Ureter (tissue), 1 donor: ENCODE data around the gene SORCS2. TPM values are rescaled to one million over a fixed set of nuclear protein-coding genes. Genes with fewer than 3 reads are reported as not detected.

Experiments used
- DNase-seq: peaks from one replicate; pipeline ENCODE4 v3.0.0-alpha.2; 2020; ENCODE audit warnings: low spot score
- total RNA-seq: library from RNA; stranded (reverse); gene quantifications from one replicate; pipeline ENCODE4 v1.2.4, GENCODE V29; 2023
- donor health status: DM: yes; HTN: yes; CAD: no.

The SORCS2 gene
- total RNA-seq, 1 donor from 2014 or later: 2.8 TPM

DNA sequence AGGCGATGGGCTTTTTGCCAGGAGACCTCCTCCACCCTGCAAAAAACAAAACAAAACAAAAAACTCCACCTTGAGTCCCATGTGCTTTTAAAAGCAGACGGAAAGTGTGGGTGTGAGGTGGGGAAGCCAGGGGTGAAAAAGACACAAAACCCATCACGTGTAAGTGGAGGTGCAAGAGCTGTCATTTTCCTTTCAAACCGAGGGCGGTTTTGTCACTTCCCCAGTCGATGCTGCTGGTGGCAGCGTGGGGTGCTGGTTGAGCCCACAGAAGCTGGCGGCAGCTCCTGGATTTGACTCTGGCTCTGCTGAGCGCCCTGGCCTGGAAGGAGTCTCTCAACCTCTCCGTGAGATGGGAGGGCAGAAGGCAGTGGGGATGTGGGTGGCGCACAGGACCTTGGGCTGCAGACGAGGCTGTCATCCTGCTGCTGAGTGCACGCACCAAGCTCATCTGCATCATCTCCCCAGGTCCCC lies 132.3 kb downstream of the SORCS2 start:
- no peak for DNase-seq

DNA sequence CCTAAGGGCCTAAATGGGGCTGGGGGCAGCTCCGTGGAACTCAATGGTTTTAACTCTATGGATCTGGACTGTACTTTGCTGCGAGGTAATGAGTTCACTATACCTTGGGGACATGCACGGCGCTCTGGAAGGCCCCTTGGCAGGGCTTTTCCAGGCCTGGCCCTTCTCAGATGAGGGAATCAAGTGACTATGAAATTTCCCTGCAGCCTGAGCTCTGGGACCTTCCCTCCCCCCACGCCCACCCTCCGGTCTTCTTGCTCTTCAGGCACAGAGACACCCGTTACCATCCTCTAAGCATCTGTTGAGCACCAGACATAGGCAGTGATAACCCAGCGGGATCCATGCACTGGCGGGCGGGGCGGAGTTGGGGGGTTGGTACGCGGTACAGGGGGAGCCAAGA lies 133.2 kb downstream of the SORCS2 start:
- DNase-seq: no peak

DNA sequence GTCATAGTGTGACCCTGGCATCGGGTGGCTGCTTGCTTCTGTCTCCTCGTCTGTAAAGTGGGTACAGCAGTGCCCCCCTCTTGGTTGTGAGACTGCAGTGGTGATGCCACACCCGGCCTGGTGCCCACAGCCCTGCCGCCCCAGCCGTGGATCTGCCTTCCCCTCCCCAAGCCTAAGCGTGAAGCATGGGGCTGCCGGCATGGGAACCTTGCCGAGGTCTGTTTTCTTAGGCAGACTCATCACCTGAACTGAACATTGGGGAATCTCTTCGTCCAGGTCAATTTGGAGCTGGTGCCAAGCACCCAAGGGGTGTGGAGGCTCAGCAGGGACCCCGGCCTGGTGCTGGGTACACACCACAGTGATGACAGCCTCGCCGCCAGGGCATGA lies 134.0 kb downstream of the SORCS2 start:
- DNase-seq: no peak

DNA sequence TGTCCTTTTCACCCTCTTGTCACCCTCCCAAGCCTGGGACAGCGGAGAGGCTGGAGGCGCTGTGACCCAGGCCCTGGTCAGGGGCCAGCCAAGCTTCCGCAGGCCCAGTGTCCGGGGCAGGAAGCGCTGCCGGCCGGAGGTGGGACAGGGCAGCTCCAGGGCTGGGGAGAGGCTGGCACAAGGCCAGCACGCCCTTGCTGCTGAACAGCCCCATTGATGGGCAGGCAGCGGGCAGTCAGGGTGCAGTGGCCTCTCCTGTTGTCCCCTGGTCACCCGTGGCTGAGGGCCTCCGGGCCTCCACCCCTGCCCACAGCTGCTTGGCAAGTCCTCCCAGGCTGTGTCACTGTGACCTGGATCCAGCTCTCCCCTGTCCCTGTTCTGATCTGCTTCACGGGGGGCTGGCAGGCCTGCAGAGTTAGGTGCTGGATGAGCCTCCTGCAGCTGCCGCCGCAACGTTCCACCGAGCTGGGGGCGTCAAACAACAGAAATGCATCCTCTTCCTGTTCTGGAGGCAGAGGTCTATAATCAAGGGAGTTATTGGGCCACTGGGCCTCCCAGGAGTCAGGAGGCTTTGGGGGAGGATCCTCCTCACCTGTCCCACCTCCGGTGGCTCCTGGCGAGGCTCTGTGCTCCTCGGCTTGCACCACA lies 134.5 kb downstream of the SORCS2 start:
- no peak for DNase-seq

DNA sequence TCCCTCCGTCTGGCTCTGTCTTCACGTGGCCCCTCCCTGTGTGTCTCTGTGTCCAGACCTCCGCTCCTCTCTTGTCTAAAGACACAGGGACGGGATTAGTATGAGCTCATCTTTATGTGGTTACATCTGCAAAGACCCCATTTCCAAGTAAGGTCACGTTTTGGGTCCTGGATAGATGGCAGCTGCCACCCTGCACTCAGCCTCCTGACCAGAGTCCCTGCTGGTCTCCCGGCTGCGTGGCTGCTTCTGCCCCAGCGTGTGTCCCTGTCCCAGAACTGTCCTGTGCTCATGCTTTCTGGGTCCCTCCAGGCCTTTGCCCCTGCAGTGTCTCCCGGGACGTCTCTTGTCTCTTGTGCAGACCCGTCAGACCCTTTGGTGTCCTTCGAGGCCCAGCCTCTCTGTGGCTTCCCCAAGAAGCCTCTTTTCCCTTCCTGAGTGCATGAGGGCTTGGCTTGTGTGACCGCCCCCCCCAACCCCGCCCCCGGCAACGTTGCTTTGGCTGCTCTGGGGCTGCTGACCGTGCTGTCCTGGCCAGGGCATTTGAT lies 135.1 kb downstream of the SORCS2 start:
- DNase-seq: no peak

DNA sequence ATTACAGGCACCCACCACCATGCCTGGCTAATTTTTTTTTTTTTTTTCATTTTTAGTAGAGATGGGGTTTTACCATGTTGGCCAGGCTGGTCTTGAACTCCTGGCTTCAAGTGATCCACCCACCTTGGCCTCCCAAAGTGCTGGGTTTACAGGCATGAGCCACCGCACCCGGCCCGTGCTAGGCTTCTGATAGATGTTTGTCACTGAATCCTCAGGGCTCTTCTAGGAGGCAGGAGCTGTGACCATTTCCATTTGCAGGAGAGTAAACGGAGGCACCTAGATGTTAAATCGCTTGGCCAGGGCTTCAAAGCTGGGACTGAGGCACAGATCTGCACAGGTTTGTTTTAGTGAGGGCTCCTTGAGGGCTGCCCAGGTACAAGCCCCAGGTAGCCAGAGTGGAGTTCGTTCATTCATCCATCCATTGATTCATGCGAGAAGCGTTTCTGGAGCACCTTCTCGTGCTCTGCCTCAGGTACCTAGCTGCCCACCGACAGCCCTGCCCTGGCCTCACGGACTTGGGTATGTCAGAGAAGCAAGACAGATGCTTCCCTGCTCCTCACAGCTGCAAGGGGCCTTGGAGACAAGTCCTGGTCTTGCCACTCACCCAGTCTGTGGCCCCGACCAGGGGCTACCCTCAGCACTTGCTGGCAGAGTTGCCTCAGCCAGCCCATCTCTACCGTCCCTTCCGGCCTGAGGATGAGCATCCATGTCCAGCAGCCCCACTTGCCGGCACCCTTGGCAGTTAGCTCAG lies 136.0 kb downstream of the SORCS2 start:
- no peak for DNase-seq

DNA sequence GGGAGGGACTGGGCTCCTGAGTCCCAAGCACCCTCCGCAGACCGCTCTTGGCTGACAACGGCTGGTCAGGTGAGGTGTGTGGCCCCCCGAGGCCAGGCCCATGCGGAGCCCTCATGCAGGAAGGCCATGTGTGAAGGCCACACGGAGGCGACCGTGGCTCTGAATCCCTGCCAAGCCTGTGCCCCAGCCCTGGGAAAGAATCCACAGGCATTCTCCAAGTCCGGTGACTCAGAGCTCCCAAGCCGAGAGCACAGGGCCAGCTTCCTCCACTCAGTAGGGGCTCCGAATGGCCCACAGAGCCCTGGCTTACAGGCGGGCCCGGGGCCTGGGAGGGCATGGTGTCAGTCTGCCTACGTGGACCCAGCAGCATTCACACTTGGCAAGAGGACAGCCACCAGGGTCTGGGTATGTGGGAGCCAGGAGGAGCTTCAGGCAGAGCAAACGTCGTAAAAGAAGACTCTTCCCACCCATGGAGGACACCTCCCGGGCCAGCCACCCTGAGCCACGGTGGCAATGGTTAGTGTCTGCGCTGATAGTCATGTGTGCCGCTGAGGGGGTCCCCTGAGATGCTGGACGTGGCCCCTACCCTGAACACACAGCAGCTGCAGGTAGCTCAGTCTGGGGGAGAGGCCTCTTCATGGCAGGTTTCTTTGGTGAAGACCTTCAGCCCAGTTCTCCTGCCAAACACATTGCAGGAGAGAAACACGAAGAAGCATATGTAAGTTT lies 136.7 kb downstream of the SORCS2 start:
- peak; percentile 59 for DNase-seq

DNA sequence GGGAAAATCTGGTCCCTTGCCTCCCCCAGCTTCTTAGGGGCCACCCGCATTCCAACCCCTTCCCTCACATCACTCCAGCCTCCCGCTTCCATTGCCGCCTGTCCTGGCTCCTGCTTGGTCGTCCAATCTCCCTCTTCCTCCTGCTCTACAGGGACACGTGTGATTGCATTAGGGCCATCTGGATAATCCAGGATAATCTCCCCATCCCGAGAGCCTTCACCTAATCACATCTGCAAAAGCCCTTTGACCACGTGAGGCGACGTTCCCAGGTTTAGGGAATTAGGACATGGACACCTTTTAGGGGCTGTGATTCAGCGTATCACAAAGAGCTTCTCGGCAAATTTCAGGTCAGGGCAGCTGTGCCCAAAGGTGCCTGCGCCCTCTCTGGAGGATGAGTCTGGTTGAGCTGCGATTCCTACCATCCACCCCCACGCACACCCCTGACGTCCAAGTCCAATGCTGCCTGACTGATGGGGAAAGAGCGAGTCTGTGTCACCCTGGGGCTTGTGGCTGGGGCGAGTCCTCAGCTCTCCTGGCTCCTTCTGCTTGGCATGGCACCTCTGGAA lies 137.8 kb downstream of the SORCS2 start:
- no peak for DNase-seq

DNA sequence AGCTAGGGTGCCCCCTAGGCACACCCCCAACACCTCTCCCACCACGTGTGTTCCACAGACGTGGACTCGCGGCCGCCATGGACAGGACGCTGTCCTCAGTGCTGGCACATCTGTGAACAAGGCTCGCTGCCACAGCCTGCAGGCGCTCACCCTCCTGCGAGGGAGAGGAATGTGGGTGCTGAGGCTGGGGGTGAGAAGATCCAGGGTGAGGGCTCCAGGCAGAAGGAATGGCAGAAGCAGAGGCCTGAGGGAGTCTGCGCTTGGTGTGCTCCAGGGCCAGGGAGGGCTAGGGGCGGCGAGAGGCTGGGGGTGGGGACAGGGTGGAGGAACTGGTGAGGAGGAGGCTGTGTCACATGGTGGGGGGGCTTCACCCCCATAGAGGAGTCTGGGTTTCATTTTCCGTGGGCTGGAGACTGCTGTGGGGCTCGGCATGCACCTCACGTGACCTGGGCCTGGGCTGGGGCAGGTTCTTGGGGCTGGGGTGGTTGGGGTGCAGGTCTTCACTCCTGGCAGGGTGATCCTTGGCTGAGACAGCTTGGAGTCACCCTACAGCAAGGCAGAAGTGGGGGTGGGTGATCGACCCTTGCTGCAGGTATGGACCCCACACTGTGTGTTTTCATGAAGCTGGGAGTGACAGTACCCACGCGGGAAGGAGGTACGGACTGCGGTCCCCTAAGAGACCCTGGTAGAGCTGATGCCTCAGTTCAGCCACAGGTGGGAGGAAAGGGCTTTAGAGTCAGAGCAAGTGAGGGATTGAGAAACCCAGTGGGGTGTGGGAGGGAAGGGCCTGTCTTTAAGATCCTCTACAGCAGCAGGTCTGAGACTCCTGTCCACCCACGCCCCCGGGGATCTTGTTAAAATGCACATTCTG lies 138.7 kb downstream of the SORCS2 start:
- no peak for DNase-seq

DNA sequence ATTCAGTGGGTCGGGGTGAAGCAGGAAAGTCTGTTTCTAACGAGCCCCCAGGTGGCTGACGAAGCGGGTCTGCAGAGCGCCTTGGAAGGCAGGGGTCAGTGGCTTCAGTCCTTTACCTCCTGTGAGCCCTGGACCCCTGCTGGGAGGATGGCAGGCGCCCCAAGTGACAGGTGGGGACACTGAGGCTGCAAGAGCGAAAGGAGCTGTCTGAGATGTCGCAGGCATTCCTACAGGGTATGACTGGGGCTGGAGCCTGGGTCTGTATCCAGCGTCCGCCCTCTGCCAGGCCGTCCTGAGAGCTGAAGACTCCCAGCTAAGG lies 139.3 kb downstream of the SORCS2 start:
- no peak for DNase-seq

DNA sequence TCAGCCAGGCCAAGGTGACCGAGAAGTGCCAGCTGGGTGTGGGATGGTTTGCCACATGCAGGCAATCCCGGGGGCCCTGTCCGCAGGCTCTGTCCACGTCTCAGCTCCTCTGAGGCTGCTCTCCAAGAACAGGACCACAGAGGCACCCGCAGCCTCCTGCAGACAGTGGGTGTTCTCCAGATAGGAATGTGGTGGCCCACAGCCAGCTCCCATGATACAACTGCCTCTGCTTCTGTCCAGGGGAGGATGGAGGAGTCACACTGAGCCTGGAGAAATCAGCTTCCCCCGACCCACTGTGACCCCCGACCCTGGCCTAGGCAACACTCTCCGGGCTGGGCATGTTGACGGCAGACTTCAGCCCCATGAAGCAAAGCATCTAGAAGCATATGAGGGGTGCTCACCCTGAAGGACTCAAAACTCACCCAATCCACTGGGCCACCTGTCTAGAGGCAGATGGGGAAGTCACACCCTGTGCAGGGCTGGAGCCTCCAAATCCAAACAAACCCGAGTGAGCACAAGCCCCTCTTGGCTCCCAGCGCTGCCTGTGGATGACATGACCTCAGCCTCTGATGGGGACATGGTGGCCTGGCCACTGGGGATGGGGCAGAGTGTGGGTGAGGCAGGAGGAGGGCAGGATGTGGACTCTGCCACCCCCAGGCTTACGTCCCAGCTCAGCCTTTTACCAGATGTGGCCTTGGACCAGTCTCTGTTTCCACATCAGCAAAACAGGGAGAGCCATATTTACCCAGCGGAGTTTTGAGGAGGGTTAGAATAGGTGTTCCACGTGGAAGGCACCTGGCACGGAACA lies 140.1 kb downstream of the SORCS2 start:
- no peak for DNase-seq

DNA sequence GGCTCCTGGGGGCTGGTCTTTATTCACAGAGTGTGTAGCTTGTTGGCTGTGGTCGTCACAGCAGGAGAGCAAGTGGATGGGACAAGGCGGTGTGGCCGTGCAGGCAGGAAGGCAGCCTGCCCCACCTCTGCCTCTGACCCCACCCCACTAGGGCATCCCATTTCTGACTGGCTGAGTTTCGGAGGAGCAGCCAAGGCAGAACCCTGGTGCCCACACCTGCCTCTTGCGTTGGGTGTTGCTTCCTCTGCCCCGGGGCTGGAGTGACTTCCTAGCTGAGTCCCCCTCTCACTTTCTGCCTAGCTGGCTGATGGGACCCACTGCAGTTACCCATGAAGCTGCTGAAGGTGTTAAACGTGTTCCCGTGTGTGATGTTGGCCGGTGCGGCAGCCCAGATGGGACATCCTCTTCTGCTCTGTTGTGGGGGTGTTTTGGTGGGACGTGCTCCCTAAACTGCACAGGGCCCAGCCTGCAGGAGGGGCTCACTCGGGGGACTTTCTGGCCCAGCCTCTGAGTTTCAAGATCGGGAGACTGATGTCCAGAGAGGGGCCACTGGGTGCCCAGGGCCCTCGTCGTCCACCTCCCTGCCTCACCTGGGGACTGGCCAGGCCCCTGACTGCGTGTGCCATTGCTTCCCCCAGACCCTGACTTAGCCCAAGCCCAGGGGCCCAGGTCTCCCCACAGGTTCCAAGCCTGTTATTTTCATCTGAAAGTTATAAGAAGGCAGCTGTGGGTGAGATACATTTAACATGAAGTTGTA lies 140.9 kb downstream of the SORCS2 start:
- no peak for DNase-seq

DNA sequence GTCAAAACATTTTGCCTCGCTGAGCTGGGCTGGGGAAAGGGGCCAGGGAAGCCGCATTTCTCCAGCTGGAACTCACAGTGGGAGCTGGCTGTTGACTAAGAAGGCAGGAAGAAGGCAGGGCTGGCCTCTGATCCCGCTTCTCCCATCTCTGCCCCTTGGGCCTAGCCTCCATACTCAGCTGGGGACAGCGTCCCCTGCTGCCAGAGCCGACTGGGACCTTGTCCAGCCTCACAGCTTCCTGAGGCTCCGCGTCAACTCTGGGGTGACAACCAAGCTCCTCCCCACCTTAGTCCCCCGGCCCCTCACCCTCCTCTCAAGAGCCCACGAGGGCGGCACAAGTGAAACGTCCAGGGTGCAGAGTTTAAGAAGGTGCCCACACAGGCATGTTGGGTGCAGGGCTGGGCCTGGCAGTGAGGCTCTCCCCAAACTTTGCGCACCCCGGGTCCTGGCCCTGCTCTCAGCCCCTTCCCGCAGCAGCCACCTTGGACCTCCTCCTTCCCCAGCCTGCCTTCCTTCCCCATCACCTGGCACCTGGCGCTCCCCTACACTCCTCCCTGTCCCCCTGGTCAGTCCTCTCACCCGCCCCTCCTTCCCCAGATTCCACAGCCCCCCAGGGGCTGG lies 141.6 kb downstream of the SORCS2 start:
- no peak for DNase-seq

DNA sequence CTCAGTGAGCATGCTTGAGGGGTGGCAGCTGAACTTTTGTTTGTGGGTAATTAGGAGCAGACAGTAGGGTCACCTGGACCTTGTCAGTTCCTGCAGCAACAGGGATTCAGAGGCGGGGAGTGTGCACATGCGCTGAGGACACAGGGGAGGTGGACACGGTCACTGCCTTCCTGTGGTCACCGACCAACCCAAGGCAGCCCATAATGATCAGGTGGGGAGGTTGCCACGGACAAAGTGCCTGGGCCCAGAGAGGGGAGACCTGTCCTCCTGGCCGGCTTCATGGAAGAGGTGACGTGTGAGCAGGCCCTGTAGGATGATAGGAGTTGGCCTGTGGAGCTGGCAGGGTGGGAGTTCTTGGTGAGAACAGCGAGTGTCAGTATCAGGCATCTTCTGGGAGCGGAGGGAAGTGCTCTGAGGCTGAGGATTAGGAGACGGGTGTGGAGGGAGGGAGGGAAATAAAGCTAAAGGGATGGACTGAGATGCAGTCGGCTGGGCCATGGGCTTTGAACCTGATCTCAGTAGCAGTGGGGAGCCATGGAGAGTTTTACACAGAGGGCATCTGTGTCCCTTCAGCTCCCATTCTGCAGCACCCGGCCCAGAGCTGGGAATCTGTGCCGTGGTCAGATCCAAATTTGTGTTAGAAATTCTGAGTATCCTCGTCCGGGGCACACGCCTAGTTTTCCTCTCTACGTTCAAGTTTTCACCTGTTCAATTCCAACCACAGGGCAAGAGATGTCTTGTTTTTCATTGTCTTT lies 142.4 kb downstream of the SORCS2 start:
- no peak for DNase-seq

DNA sequence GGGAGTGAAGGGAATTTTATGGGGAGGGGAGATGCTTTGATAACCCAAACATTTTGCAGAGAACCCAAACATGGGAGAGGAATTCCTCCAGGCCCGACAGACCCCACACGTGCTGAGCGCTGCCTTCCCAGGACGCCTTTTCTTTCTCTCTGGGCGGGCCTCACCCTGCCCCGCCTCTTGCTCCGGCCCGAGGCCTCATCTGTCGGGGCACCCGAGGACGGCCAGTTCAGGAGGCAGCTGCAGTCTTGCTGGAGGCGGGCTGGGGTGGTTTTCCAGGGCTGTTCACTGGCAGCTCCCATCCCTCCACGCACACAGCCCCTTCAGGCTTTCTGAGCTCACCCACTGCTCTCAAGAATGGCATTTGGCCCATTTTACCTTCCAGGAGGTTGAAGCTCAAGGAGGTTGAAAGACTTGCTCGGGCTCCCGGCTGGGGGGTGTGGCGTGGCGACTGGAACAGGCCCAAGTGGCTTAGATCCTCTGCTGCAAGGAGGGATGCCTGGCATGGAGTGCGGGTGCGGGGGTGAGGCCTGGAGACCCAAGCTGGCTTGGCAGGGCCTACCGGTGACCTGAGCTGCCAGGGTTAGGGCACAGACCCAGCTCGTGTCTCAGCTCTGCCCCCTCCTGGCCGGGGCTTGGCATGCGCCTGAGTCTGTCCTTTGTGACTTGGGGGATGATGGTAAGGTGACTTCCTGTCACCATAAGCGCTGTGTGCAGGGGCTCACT lies 143.2 kb downstream of the SORCS2 start:
- DNase-seq: no peak

DNA sequence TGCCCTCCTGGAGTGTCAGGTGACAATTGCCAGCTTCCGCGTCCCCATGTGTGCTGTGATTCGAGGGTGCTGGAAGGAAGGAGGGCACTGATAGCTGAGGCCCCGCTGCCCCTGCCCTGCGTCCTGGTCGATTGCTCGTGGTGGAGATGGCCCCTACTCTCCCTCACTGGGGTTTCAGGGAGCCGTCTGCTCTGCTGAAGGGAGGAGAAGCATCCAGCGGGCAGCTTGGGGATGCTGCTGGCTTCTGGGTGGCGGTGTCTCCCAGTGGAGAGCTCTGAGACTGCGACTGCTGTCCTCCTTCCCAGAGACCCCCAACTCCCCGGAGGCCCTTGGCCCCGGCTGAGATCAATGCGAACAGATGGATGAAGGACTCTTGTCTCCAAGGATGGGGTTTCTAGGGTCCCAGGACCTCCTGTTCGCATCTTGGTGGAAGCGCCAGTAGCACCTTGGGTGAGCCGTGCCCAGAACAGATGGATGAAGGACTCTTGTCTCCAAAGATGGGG lies 143.8 kb downstream of the SORCS2 start:
- DNase-seq: no peak

DNA sequence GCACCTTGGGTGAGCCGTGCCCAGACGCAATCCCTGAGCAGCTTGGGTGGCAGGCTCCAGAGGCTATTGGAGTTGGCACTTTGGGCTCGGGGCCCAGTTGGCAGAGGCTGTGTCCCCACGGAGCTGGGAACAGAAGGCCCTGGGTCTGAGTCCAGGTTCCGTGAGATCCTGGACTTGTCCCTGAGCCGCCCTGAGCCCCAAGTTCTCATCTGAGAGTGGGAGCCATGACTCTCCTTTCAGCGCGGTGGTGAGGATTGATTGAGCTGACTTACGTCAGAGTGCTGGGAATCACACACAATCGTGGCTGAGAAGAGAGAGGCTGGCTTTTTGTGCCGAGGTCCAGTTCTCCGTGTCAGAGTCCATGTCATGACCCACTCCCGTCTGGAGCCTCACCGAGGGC lies 144.4 kb downstream of the SORCS2 start:
- DNase-seq: no peak
